ENCODE measurements around the gene LCN9.

GRCh38 chr9:135703726-135704125 is 40.6 kb downstream of the LCN9 start:
- TF ChIP-seq, protein P1, sequence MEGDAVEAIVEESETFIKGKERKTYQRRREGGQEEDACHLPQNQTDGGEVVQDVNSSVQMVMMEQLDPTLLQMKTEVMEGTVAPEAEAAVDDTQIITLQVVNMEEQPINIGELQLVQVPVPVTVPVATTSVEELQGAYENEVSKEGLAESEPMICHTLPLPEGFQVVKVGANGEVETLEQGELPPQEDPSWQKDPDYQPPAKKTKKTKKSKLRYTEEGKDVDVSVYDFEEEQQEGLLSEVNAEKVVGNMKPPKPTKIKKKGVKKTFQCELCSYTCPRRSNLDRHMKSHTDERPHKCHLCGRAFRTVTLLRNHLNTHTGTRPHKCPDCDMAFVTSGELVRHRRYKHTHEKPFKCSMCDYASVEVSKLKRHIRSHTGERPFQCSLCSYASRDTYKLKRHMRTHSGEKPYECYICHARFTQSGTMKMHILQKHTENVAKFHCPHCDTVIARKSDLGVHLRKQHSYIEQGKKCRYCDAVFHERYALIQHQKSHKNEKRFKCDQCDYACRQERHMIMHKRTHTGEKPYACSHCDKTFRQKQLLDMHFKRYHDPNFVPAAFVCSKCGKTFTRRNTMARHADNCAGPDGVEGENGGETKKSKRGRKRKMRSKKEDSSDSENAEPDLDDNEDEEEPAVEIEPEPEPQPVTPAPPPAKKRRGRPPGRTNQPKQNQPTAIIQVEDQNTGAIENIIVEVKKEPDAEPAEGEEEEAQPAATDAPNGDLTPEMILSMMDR (IDR thresholded peaks at IDR 0.05), result no peak
- TF ChIP-seq EZH2 (IDR thresholded peaks at IDR 0.05), result no peak

Data from neural progenitor cell (in vitro differentiated cells).